NCI-H2196 (cell line): ENCODE measurements around the gene GMEB2.
"Not testable (repeated sequence)": the region's sequence is repeated elsewhere in the genome, so short reads cannot be mapped to it uniquely, and the experiment has no call there.

Source experiments
- DNase-seq: peaks from one replicate; lab custom pipeline; 2025; ENCODE audit not compliant: unreplicated experiment; lab: John Stamatoyannopoulos, UW

The GMEB2 gene

DNA sequence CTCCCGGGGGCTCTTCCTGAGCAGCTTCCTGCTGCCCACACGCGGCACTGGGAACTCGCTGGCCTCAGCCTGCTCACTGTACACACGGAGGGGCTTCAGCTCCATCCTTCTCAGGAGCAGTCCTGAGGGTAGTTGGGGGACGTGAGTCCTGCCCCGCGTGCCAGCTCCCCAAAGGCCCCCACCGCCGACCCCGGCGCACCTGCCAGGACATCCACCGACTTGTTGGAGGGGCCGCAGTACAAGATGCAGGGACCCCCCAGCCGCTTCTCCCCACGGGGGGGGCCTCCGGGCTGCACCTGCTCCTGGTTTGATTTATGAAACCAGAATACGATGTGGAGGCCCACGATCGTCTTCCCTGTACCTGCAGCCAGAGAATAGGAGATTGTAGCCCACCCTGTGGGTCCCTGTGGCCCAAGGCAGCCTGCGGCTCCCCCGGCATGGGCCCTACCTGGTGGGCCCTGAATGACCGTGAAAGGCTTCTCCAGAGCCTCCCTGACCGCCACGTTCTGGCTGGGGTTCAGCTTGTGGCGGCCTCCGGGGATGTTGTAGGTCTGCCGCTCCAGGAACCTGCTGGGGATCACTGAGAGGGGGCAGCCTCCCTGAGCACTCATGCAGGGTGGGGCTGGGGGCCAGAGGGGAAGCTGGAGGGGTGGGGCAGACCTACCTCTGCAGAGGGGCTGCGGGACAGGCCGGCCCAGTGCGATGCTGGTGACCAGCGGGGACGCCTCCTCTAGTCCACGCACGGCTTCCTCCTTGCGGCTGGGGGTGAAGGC is 65.1 kb downstream of the GMEB2 start:
- DNase-seq = no peak

DNA sequence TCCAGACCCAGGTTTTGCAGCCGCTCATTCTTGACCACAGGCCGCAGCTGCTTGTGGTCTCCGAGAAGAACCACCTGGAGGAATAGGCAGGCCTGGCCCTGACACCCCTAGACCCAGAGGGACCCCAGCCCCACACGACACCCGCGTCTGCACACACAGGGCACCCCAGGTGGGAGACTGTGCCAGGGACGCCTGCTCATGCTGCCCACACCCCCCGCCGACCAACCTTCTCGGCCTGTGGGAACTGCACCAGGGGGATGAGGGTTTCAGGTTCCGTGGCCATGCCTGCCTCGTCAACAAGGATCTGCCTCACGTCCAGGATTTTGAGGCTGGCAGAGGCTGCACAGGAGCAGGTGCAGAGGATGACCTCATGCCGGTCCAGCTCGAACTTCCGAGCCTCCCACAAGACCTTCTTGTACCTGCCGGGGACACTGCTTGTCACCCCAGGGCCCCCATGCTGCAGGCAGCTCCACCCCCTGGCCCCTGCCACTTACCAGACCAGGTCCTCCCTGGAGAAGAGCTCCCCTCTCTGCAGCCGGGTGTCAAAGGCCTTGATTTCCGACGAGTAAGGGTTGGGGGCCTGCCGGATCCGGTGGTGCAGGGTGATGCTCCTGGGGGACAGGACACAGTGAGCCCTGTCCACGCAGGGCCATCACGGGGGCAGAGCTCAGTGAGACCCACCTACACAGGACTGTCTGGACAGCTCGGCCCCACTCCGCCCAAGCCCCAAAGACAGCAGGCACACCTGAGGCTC is 65.9 kb downstream of the GMEB2 start:
- no peak for DNase-seq

DNA sequence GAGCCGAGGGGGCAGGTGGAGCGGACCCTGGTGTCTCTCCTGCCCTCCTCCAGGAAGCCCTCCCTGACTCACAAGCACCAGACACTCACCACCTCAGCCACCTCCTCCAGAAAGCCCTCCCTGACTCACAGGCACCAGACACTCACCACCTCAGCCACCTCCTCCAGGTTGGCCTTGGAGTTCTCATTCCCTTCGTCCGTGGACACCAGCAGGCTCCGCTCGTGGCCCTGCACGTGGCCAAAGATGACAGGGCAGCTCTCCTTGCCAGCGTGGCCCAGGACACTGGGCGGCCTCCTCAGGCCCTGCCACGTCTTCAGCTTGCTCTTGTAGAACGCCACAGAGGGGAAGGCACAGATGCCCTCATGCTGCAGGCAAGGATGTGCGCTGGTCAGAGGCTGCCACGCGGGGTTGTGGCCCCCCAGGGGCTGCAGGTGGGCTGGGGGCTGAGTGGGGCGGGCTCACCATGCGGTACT is 66.5 kb downstream of the GMEB2 start:
- DNase-seq = no peak

DNA sequence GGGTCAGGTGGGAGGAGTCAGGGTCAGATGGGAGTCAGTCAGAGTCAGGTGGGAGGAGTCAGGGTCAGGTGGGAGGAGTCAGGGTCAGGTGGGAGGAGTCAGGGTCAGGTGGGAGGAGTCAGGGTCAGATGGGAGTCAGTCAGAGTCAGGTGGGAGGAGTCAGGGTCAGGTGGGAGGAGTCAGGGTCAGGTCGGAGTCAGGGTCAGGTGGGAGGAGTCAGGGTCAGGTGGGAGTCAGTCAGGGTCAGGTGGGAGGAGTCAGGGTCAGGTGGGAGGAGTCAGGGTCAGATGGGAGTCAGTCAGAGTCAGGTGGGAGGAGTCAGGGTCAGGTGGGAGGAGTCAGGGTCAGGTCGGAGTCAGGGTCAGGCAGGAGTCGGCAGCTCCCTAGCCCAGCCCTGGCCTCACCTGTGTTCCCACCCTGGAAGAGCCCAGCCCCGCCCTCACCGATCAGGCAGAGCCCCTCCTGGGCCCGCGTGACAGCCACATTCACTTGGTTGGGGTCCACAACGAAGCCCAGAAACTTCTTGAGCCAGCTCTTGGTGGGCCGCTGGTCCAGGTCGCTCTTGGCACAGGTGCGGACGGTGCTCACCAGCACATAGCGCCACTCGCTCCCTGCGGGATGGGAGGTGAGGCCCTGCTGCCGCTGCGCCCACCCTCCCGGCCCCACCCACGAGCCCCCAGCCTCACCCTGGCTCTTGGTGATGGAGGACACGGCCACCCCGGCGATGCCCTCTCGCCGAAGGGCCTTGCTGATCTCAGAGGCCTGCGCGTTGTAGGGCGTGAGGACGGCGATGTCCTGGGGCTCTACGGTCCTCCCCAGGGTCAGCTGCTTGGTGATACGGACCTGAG is 67.2 kb downstream of the GMEB2 start:
- not testable (repeated sequence) for DNase-seq

DNA sequence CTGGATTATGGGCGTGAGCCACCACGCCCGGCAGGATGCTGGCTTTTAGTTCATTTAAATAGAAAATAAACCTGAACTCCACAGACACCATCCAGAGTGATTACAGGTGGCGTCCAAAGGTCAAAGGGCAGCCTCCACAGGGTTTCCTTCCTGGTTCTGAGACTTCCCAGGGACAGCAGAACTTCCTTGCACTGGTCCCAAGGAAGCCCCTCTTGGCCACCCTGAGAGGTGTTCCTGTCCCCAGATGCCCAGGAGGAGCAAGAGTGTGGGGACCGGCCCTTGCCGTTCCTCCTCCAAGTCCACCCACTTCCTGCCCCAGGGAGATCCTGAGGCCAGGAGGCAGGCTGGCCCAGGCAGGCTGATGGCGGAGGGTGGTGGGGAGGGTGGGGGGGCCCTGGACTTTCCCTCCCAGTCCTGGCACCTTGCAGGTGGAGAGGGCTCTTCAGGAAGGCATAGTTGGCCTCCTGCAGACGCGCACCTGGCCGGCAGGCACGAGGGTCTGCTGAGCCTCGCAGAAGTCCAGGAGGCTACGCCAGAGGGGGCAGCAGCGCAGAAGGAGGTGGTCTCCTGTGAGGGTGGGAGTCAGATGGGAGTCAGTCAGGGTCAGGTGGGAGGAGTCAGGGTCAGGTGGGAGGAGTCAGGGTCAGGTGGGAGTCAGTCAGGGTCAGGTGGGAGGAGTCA is 68.0 kb downstream of the GMEB2 start:
- DNase-seq = no peak

DNA sequence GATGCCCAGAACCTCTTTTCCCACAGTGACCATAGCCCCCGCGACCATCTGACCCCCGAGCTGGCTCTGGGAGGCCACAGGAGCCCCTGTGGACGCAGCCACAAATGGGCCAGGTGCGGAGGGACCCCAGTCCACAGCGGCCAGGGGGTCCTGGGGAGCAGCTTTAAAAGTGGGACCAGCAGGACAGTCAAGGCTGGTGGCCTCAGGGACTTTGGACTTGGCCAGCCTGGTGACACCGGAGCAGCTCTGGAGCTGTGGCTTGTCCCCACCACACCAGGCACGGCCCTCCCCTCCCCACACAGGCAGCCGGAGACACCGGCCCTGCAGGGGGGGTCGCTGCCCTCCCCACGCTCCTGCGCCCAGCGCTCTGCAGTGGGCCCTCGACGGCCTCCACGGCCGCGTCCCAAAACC is 69.4 kb downstream of the GMEB2 start:
- DNase-seq = no peak

DNA sequence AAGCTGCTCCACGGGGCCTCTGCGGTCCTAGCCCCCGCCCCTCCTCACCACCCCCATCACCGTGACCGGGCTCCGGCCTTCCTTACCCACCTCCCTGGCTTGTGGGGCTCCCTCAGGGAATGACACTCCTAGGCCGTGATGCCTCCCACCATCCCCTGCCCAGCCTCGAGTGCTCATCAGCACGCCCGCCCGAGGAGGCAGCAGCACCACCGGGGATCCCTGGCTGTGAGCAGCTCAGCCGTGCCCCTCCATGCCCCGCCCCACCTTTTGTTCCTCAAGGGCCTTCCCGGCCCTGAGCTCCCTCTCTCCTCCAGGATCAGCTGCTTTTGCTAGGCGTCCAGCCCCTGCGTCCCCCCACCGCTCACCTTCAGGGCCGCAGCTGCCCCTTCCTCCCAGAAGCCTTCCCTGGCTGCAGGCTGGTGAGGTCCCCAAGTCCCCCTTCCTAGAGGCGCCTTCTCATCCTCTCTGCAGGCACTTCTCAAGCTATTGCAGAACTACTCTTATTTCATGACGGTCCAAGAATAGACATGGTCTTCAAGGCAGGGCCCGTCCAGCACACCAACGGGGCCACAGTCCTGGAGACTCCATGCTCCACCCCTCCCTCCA is 69.9 kb downstream of the GMEB2 start:
- no peak for DNase-seq

DNA sequence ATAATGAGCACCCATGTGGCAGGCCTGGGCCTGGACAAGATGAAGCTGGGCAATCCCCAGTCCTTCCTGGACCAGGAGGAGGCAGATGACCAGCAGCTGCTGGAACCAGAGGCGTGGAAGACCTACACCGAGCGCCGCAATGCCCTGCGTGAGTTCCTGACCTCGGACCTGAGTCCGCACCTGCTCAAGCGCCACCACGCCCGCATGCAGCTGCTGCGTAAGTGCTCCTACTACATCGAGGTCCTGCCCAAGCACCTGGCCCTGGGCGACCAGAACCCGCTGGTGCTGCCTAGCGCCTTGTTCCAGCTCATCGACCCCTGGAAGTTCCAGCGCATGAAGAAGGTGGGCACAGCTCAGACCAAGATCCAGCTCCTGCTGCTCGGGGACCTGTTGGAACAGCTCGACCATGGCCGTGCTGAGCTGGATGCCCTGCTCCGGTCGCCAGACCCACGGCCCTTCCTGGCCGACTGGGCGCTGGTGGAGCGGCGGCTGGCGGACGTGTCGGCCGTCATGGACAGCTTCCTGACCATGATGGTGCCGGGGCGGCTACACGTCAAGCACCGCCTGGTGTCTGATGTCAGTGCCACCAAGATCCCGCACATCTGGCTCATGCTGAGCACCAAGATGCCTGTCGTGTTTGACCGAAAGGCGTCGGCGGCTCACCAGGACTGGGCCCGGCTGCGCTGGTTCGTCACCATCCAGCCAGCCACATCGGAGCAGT is 71.1 kb downstream of the GMEB2 start:
- no peak for DNase-seq

DNA sequence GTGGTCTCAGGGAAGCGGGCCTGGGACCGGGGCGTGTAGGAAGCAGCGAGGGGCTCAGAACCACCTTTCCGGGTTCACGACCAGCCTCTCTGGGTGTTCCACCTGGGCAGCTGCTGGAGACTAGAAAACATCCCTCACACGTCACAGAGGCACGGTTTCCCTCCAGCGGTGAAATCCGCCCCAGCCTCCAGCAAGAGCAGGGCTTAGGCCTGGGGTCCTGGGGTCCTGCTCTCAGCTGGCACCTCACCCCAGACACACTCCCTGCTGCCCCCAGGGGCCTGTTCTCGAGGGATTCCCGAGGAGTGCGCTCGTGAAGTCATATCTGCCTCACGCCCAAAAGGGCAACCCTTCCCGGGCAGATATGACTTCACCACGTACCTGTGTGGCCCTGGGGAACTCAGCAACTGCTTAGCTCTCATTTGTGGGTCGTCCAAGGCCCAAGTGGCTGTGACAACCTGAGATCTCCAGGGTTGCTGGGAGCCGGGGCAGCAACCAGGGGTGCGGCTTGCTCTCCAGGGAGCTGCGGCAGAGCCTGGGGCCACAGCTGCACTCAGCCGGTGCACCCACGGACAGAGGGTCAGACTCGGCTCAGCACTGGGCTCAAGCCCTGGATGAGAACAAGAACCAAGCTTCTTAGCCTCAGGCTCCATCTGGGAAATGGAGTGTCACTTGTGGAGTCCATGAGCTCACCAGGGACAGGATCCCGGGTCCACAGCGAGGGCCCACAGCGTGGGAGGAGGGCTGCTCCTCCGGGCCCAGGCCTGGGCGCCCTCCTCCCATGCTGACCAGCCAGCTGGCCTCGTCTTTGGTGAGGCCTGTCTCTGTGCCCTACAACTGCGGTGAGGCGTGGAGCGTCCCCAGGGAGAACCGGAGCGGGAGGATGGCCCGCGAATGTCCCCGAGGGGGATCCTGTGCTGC is 72.3 kb downstream of the GMEB2 start:
- DNase-seq = no peak

DNA sequence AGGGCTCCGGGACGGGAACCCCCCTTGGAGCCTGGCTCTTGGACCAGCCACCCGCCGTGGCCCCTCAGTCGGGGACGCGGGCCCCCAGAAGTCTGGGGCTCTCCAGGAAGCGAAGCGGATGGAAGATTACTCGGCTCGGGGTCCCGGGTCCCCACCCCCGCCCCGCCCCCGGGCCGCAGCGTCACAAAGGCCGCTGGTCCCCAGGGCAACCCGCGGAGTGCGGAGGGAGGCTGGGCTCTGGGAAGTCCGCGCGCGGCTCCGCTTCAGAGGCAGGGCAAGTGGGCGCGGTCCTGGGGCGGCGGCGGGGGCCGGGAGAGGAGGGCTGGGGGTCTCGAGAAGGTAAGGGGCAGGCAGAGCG is 73.0 kb downstream of the GMEB2 start, which contains the start of gene FNDC11:
Gene FNDC11, plus strand, starts transcription at position 227 of the 358 bp plus-strand sequence. CDS start 1,505 bp downstream, outside the sequence.
- peak; percentile 35 for DNase-seq

DNA sequence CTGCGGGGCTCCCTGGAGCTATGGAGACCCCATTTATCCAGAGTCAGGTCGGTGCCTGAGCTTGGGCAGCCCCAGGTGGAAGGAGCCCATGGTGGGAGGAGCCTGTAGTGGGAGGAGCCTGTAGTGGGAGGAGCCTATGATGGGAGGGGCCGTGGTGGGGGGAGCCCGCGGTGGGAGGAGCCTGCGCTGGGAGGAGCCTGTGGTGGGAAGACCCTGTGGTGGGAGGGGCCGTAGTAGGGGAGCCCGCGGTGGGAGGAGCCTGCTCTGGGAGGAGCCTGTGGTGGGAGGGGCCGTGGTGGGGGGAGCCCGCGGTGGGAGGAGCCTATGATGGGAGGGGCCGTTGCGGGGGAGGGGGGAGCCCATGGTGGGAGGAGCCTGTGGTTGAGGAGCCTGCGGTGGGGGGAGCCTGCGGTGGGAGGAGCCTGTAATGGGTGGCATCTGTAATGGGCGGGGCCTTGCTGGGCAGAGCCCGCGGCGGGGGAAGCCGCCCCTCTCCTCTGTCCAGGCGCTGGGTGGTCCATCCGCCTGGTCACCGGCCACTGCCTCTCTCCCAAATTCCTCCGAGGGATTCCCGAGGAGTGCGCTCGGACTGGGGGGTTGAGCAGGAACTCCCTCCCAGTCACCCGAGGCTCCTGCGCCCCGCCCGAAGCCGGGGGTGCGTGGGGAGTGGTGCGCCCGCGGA is 73.5 kb downstream of the GMEB2 start:
- DNase-seq = peak; percentile 91

DNA sequence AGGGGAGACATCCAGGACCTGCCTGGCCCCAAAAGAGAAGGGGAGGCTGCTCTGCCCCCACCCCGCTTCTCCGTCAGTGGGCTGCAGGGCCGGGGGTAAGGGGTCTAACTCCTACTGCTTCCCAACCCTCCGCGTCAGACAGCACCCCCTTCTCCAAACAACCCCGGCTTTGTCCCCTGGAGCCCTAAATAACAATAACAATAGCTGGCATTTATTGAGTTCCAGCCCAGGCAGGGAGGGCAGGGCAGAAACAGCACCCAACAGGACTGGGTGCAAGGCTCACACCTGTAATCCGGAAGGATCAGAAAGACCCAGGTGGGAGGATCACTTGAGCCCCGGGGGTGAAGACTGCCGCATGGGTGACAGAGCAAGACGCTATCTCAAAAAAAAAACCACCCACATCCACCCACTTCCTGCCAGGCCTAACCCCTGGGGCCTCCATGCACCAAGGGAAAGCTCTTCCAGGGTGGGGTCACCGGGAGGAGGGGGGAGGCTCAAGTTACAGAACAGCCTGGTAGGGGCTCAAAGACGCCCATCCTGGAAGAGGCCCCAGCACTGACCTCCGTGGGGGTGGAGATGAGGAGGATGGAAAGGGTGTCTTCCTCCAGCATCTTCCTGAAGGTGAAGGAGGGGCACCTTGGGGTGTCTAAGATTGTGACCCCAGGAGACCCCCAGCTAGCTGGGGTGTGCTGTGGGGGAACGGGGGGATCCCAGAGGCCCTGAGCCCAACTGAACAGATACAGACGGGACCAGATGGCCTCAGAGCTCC is 74.2 kb downstream of the GMEB2 start:
- no peak for DNase-seq

DNA sequence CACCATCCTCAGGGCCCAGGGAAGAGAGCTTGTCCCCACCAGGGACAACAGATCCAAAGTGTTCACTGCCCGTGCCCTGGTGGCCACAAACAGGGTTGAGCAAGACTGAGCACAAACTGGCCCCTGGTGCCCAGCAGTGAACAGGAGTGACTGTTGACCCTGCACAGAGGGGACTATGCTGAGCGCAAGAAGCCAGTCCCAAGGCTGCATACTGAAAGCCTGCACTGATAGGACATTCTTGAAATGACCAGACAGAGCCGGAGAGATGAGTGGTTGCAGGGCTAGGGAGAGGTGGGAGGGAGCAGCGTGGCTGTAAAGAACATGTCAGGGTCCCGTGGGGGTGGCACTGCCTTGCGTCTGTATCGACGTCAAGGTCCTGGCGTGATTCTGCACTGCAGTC is 75.8 kb downstream of the GMEB2 start:
- DNase-seq = no peak

DNA sequence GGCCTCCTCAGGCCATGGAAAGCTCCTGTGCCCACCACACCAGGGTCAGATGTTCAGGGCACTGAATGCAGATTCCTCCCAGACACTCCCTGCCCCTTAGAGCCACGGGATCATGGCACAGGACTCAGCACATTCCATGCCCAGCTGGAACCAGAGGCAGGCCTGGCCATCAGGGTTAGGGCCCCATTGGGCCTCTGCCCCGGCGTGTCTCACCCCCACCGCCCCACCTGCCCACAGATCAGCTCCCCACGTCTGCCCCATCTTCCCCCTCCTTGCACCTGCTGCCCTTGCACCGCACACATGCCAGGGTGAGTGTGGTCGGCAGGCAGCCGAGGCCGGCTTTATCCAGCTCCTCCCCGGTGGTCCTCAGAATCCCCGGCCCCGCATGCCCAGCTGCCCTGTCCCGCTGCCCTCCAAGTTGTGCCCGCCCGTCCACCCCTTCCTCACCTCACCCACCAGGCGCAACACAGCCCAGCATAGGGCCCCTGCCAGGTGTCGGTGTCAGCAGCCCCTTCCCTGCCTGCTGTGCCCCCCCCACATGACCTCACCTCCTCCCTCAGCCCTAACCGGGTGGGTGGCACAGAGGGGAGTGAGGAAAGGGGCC is 77.1 kb downstream of the GMEB2 start:
- DNase-seq = no peak

DNA sequence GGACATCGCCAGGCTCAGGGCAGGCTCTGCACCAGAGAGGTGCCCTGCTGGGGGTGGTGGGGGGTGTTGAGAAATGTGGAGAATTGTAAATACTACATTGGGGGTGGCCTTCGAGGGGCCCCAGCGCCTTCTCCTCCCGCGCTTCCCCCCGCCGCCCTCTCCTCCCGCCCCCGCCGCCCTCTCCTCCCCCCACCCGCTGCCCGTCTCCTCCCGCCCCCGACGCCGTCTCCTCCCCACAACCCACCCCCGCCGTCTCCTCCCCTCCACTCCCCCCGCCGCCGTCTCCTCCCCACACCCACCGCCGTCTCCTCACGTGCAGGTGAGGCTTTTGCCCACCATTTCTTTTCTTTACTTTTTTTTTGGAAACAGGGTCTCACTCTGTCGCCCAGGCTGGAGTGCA is 77.9 kb downstream of the GMEB2 start:
- no peak for DNase-seq

DNA sequence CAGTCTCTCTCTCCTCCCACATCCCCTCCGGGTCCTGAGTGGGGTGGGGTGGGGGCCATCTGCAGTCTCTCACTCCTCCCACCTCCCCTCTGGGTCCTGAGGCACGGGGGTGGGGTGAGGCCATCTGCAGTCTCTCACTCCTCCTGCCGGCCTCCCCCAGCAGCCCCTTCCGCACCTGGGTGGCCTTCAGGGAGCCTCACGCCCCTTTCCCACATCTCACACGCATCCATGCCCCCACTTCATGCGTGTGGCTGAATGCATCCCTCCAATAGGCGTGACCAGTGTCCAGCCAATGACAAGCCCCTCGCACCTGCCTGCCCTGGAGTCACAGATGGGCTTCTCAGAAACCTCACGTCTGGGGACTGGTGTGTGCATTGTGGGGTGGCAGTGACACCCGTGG is 78.4 kb downstream of the GMEB2 start:
- DNase-seq = no peak
